Testis (tissue), 3 donors: ENCODE data around the gene COL4A3. TPM values are rescaled to one million over a fixed set of nuclear protein-coding genes. Genes with fewer than 3 reads are reported as not detected.
A peak's percentile ranks its signal among the peaks of the same experiment; 100 is the strongest.

Source experiments
- DNase-seq: peaks from one replicate; pipeline ENCODE4 v3.0.0-alpha.2; 2019
- H3K27ac ChIP-seq, 2 donors: fragments of 200-600 bp; sonication (generic); one replicate each; pipeline ENCODE4 v1.5.1; 2019
- H3K27me3 ChIP-seq: fragments of 200-600 bp; sonication (generic); one replicate; pipeline ENCODE4 v1.5.1; 2019
- H3K36me3 ChIP-seq: fragments of 200-600 bp; sonication (generic); one replicate; pipeline ENCODE4 v1.5.1; 2017; ENCODE audit warnings: low read depth; ENCODE audit errors: missing control alignments
- H3K4me1 ChIP-seq: fragments of 200-600 bp; sonication (generic); one replicate; pipeline ENCODE4 v1.5.1; 2019
- H3K4me3 ChIP-seq, 2 donors: fragments of 200-600 bp; sonication (generic); one replicate each; pipeline ENCODE4 v1.5.1; 2017 to 2019
- H3K9me3 ChIP-seq: fragments of 200-600 bp; sonication (generic); one replicate; pipeline ENCODE4 v1.5.1; 2017
- POLR2A ChIP-seq: fragments of 450-650 bp; IDR thresholded peaks from one replicate; pipeline ENCODE4 v1.6.1; 2017; ENCODE audit warnings: antibody characterized with exemption, mild to moderate bottlenecking, moderate library complexity
- WGBS, 2 donors: methylation state at CpG; one replicate each; pipeline ENCODE4 v1.1.5; 2018; 5-methylcytosine and 5-hydroxymethylcytosine counted together
- intact Hi-C: fragments of 100-400 bp; cut with DNase I; formaldehyde crosslinking; loops from one replicate; pipeline ENCODE4 v1.15.1; 2023; ENCODE audit warnings: low total_unique reads
- polyA plus RNA-seq: library from polyadenylated mRNA; stranded (reverse); fragments of 350-450 nt; fragmentation: Illumina TruSeq; extraction: RNeasy Lipid Tissue Mini Kit (QIAGEN cat#74804); gene quantifications from one replicate; pipeline ENCODE4 v1.2.3, GENCODE V29; 2014; ENCODE audit warnings: low read depth, low replicate concordance; ENCODE audit not compliant: insufficient read depth
- total RNA-seq, 2 donors: library from RNA; depleted of rRNA; stranded (reverse); fragments of >200 nt; gene quantifications; one replicate each; pipeline ENCODE4 v1.2.3, GENCODE V29; 2016
- TF ChIP-seq, protein P1 (sequence below), 3 experiments: fragments of 450-650 bp in 2 of 3; fragments of 200-600 bp in 1 of 3; sonication (generic) in 1 of 3; IDR thresholded peaks; one replicate each; pipeline ENCODE4 v1.5.1; 2016 to 2019; ENCODE audit warnings: antibody characterized with exemption in 3 of 3, mild to moderate bottlenecking in 2 of 3, moderate library complexity in 1 of 3

The COL4A3 gene
- total and polyA plus RNA-seq, 3 donors from 2014 or later = 3.7 to 11.0 (median 9.0) TPM

DNA sequence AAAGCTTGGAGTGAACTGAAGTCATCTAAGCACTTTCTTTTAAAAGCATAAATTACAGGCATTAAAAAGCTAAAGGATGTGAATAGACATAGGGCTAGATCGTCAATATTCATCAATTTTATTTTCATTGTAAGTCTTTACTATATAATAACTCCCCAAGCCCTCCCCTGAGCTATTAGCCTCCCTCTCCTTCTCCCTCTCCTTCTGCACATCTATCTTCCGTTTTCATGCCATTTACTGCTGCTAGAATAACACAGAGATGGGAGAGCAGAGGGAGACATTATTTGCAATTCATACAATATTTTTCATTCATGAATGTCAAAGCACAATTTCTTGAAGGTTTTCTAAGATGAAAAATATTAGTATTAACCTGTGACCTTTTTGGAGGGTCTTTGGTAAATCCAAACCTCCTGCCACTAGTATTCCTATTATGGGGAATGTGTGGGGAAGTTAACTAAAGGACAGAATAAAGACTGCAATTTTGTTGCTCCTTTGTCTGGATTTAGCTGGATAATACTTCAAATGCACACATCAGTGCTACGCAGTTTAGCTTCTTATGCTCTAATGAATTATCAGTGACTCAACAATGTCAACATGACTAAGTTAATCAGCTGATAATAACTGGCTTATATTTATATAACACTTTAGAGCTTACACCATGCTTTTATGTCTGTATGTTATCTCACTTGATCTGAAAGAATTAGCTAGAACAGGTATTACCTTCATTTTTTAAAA lies 132.4 kb downstream of the COL4A3 start:
- TF ChIP-seq, protein P1, sequence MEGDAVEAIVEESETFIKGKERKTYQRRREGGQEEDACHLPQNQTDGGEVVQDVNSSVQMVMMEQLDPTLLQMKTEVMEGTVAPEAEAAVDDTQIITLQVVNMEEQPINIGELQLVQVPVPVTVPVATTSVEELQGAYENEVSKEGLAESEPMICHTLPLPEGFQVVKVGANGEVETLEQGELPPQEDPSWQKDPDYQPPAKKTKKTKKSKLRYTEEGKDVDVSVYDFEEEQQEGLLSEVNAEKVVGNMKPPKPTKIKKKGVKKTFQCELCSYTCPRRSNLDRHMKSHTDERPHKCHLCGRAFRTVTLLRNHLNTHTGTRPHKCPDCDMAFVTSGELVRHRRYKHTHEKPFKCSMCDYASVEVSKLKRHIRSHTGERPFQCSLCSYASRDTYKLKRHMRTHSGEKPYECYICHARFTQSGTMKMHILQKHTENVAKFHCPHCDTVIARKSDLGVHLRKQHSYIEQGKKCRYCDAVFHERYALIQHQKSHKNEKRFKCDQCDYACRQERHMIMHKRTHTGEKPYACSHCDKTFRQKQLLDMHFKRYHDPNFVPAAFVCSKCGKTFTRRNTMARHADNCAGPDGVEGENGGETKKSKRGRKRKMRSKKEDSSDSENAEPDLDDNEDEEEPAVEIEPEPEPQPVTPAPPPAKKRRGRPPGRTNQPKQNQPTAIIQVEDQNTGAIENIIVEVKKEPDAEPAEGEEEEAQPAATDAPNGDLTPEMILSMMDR (IDR thresholded peaks at IDR 0.05) = no peak
- no peak for TF ChIP-seq POLR2A
- Histone ChIP-seq H3K4me3 (no peak overlapping the region), H3K27me3 (no peaks in the 10 kb centered on the region), H3K4me1 (no peaks in the 10 kb centered on the region), H3K27ac (no peak overlapping the region), H3K36me3 (no peaks in the 10 kb centered on the region), H3K9me3 (no peaks in the 10 kb centered on the region)
- no peak for DNase-seq
- intact Hi-C loops = no loop called here
- 79 to 81% methylated on average over 3 of the region's 3 CpGs for WGBS, 2 donors

DNA sequence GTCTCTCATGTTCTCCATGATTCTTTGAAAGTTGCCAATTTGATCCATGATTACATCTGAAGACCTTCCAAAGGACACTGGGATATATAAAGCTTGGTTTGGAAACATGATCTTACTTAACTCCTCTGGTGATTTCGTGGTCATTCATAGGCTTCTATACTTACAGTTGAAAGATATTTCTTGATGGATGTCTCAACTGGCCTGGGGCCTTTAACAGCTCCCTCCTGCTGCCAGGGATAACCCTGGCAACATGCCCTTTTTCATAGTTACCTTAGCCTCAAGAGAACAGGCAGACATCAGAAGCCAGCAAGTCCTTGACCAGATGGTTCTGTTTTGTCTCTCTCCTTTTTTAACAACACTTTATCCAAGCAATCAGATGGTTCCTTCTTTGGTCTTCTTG lies 137.1 kb downstream of the COL4A3 start:
- H3K4me1 ChIP-seq = no peaks in the 10 kb centered on the region
- no peaks in the 10 kb centered on the region for H3K9me3 ChIP-seq
- no peak for DNase-seq
- no peak overlapping the region for H3K27ac ChIP-seq
- TF ChIP-seq, protein P1 (IDR thresholded peaks at IDR 0.05) = no peak
- TF ChIP-seq POLR2A = no peak
- no peak overlapping the region for H3K4me3 ChIP-seq
- H3K27me3 ChIP-seq = no peaks in the 10 kb centered on the region
- intact Hi-C loops = no loop called here
- 67 to 88% methylated on average over 1 of the region's 1 CpG for WGBS, 2 donors
- no peaks in the 10 kb centered on the region for H3K36me3 ChIP-seq

DNA sequence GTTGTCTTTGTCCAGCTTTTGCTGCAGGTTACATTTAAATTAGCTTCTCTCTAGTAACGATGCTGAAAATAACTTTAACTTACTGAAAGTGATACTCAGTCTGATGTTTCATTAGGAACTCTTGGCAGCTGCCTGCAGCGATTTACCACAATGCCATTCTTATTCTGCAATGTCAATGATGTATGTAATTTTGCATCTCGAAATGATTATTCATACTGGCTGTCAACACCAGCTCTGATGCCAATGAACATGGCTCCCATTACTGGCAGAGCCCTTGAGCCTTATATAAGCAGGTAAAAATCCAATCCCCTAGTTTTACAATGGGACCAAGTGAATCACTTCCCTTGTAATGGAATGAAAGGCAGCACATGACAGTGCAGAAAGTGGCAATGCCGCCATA lies 144.4 kb downstream of the COL4A3 start:
- no peak overlapping the region for H3K4me3 ChIP-seq
- H3K4me1 ChIP-seq = peaks cover 6% of the 10 kb centered on the region
- H3K9me3 ChIP-seq = no peaks in the 10 kb centered on the region
- H3K36me3 ChIP-seq = no peaks in the 10 kb centered on the region
- 85 to 88% methylated on average over 4 of the region's 4 CpGs for WGBS, 2 donors
- DNase-seq = no peak
- no peaks in the 10 kb centered on the region for H3K27me3 ChIP-seq
- intact Hi-C loops = no loop called here
- TF ChIP-seq, protein P1 (IDR thresholded peaks at IDR 0.05) = no peak
- no peak for TF ChIP-seq POLR2A
- no peak overlapping the region for H3K27ac ChIP-seq

DNA sequence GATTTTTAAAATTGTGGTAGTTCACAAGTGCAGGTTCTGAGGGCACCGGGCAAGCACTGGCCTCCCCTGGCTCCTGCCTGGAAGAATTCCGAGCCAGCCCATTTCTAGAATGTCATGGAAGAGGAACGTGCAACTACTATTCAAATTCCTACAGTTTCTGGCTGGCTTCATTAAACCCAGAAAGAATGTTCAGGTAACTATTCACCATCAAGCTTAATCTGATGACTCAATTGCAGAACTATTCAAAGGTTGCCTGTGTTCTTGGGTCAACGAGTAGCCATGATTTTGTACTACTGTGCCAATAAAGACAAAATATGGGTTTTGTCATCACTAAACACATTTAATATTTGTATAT lies 146.3 kb downstream of the COL4A3 start:
- Histone ChIP-seq H3K27ac (peak overlapping the region; percentile 14 to 50), H3K27me3 (no peaks in the 10 kb centered on the region), H3K9me3 (no peaks in the 10 kb centered on the region), H3K36me3 (no peaks in the 10 kb centered on the region), H3K4me3 (no peak overlapping the region), H3K4me1 (peaks cover 6% of the 10 kb centered on the region)
- TF ChIP-seq POLR2A = no peak
- TF ChIP-seq, protein P1 (IDR thresholded peaks at IDR 0.05) = no peak
- intact Hi-C loops = no loop called here
- WGBS, 2 donors = 92 to 96% methylated on average over 4 of the region's 4 CpGs
- DNase-seq = no peak
